Measurements from ENCODE around the gene MACROD2. TPM values are rescaled to one million over a fixed set of nuclear protein-coding genes. Genes with fewer than 3 reads are reported as not detected.

MACROD2 gene
- total and polyA plus RNA-seq, 2 of the 4 experiments (the other 2 are of a cell fraction) = not detected

GRCh38 chr20:15296422-15296821 is 1301.1 kb downstream of the MACROD2 start:
- no peak overlapping the region for H4K5ac ChIP-seq (ENCODE audit: low read depth, low read length)
- CTCF ChIA-PET = no interaction called here
- no peak for DNase-seq
- H3K9me1 ChIP-seq (ENCODE audit: insufficient read depth, low read length) = no peaks in the 10 kb centered on the region
- no peak overlapping the region for H3K18ac ChIP-seq (ENCODE audit: low read depth, low read length)
- H4K8ac ChIP-seq (ENCODE audit: low read depth in 2 of 2, low read length in 2 of 2) = no peak overlapping the region
- no peak overlapping the region for H2AK9ac ChIP-seq (replicated peaks; ENCODE audit: low read depth, low read length, poor library complexity)
- no peaks in the 10 kb centered on the region for H3K79me1 ChIP-seq (ENCODE audit: low read depth in 1 of 2, low read length in 2 of 2)
- H2BK20ac ChIP-seq (ENCODE audit: low read depth, low read length) = no peak overlapping the region
- dilution Hi-C loops (cut with HindIII; ENCODE audit: low sequenced_read_pairs, unreplicated experiment) (no loop called here), in situ Hi-C loops (cut with MboI; ENCODE audit: low sequenced_read_pairs) (no loop called here), intact Hi-C loops (cut with micrococcal nuclease) (no loop called here)
- H3K4me2 ChIP-seq (ENCODE audit: low read depth, low read length) = no peak overlapping the region
- H2AK5ac ChIP-seq (ENCODE audit: low read depth, low read length) = no peak overlapping the region
- H3K4ac ChIP-seq (ENCODE audit: low read depth, low read length) = no peak overlapping the region
- no peak overlapping the region for H3K14ac ChIP-seq (replicated peaks; ENCODE audit: low read depth, low read length)
- no peak overlapping the region for H3K27ac ChIP-seq (ENCODE audit: insufficient read depth, low read length)
- no peak overlapping the region for H2BK5ac ChIP-seq (ENCODE audit: low read depth, low read length, poor library complexity, severe bottlenecking)
- no peak overlapping the region for H3K23ac ChIP-seq (ENCODE audit: low read depth, low read length)
- POLR2A ChIA-PET (ENCODE audit: unreplicated experiment) = no interaction called here
- H4K20me1 ChIP-seq (ENCODE audit: insufficient read depth, low read length) = no peaks in the 10 kb centered on the region
- peaks cover 2% of the 10 kb centered on the region; the same call in 1 of the 2 replicates for H3K9me3 ChIP-seq (ENCODE audit: control insufficient read depth, insufficient read depth, low read length)
- BruUV-seq (replicated peaks) = no TSS peak
- no peak overlapping the region for H2AFZ ChIP-seq (replicated peaks; ENCODE audit: low read length, poor library complexity)
- no peaks in the 10 kb centered on the region for H3K4me1 ChIP-seq (ENCODE audit: control insufficient read depth, insufficient read depth, low read length)
- H3K36me3 ChIP-seq (ENCODE audit: control insufficient read depth, insufficient read depth, low read length) = no peaks in the 10 kb centered on the region
- no peak overlapping the region for H3K9ac ChIP-seq (ENCODE audit: low read depth, low read length)
- H3K27me3 ChIP-seq (ENCODE audit: control insufficient read depth, insufficient read depth, low read length) = no peaks in the 10 kb centered on the region
- no peak overlapping the region for H3K56ac ChIP-seq (ENCODE audit: extremely low read depth, insufficient read depth, low read length)
- no peak overlapping the region for H2BK15ac ChIP-seq (ENCODE audit: low read depth, low read length)
- TF ChIP-seq RAD21 (IDR thresholded peaks at IDR 0.05; ENCODE audit: low read length) (no peak), CEBPB (IDR thresholded peaks at IDR 0.05; ENCODE audit: low read depth, low read length) (no peak), ELK1 (IDR thresholded peaks at IDR 0.05; ENCODE audit: borderline replicate concordance, low read depth, low read length) (no peak), CTCF (conservative IDR thresholded peaks at IDR 0.05; ENCODE audit: low read depth, low read length) (no peak), MXI1 (IDR thresholded peaks at IDR 0.05; ENCODE audit: borderline replicate concordance, low read depth, low read length) (no peak), FOS (IDR thresholded peaks at IDR 0.05; ENCODE audit: low read depth, low read length) (no peak), MAZ (IDR thresholded peaks at IDR 0.05; ENCODE audit: borderline replicate concordance, low read depth, low read length) (no peak), POLR2A (IDR thresholded peaks at IDR 0.05; ENCODE audit: low read depth, low read length) (no peak), USF2 (IDR thresholded peaks at IDR 0.05; ENCODE audit: low read depth, low read length) (no peak), RFX5 (IDR thresholded peaks at IDR 0.05; ENCODE audit: low read depth, low read length) (no peak), CHD1 (IDR thresholded peaks at IDR 0.05; ENCODE audit: low read depth, low read length) (no peak), MAFK (IDR thresholded peaks at IDR 0.05; ENCODE audit: low read depth, low read length) (no peak), NFE2L2 (IDR thresholded peaks at IDR 0.05; ENCODE audit: low read depth, low read length) (no peak), SMC3 (IDR thresholded peaks at IDR 0.05; ENCODE audit: low read depth, low read length) (no peak), RCOR1 (IDR thresholded peaks at IDR 0.05; ENCODE audit: insufficient replicate concordance, low read length) (no peak), BHLHE40 (IDR thresholded peaks at IDR 0.05; ENCODE audit: low read depth, low read length) (no peak)
- no peak overlapping the region for H4K91ac ChIP-seq (ENCODE audit: insufficient read depth, low read depth, low read length)
- no peak for ATAC-seq (ENCODE audit: low read depth)
- H3K4me3 ChIP-seq (ENCODE audit: insufficient read depth, low read depth, low read length) = no peak overlapping the region
- no peak overlapping the region for H2BK120ac ChIP-seq (ENCODE audit: low read depth, low read length)

All from IMR-90 (cell line).